Inferior parietal cortex (tissue), 1 donor: ENCODE results near the gene TRAP1.

Source experiments
- DNase-seq: peaks from one replicate; pipeline ENCODE4 v3.0.0-alpha.2; 2016; ENCODE audit errors: extremely low spot score

The TRAP1 gene

GRCh38 chr16:3717235-3718018 is at the start of gene TRAP1:
Gene TRAP1 (minus strand): TSS chr16:3717524. CDS start chr16:3717508, 16 bp downstream.
- peak; percentile 79 for DNase-seq

DNA sequence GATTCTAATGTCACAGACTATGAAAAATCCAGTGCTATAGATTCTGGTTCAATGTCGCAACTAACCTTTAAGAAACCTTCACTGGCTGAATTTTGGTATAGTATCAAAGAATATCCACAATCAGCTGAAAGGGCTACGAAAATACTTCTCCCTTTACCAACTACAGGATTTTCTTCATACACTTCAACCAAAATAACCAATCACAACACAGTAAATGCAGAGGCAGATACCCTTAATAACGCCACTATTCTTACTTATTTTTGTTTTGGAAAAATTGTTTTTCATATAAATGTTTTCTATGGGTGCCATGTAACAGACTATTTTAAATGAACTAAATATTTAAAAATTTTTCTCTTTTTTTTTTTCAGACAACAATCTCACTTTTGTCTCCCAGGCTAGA is 48.9 kb upstream of the TRAP1 start:
- no peak for DNase-seq

DNA sequence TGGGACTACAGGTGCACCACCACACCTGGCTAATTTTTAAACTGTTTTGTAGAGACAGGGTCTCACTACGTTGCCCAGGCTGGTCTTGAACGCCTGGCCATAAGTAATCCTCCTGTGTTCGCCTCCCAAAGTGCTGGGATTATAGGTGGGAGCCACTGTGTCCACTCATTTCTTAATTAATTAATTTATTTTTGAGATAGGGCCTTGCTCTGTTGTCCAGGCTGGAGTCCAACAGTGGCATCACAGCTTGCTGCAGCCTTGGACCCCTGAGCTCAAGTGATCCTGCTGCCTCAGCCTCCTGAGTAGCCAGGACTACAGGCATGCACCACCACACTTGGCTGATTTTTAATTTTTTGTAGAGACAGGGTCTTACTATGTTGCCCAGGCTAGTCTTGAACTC is 47.1 kb upstream of the TRAP1 start:
- no peak for DNase-seq

GRCh38 chr16:3762107-3762750 is 44.9 kb upstream of the TRAP1 start:
- DNase-seq, result no peak

DNA sequence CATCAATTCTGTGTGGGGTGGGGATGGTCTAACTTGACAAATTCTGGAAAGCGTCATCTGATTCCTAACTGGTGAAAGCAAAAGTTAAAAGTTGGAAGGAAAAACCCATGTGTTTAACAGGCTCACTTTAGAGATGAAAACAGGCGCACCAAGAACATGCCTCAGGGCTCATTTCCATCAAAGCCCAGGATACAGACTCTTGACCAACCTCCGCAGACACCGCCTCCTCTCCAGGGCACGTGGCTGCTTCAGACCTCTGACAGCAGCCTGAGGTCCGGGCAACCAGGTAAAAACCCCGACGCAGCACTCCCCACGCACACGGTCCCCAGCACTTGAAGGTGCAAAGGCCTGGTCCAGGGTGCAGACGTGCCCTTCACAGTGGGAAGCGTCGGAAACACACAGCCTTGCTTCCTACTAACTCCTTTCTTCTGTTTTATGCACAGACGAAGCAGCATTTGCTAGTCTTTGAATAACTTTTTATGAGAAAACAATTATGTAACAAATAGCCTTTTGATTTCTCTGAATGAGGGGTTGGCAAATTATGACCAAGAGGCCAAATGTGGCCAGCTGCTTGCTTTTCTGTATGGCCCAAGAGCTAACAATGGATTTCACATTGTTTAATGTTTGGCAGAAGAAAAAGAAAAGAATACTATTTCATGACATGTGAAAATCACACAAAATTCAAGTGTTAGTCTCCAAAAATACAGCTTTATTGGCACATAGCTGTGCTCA is 44.2 kb upstream of the TRAP1 start:
- peak; percentile 38 for DNase-seq

DNA sequence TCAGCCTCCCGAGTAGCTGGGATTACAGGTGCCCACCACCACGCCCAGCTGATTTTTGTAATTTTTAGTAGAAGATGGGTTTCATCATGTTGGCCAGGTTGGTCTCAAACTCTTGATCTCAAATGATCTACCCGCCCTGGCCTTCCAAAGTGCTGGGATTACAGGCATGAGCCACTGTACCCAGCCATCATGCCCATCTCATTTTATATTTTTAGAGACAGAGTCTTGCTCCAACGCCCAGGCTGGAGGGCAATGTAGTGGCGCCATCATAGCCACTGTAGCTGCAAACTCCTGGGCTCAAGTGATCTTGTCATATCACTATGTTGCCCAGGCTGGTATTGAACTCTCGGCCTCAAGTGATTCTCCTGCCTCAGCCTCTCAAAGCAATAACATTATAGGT is 43.2 kb upstream of the TRAP1 start:
- DNase-seq, result no peak

DNA sequence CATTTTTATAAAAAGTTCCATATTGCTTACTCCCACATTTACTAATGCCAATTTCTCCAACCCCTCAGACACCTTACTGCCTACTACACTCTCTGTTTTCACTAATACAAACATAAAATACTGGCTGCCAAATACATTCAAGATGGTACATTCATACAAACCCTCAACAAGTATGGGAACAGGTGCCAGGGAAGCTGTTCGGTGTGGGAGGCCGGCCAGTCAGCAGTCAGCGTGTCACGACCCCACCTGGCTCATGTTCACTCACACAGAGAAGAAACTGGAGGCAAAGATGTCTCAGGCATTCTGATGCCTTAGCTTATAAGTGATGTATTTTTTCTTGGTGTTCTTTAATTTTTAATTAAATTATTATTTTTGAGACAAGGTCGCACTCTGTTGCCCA is 42.4 kb upstream of the TRAP1 start:
- no peak for DNase-seq

DNA sequence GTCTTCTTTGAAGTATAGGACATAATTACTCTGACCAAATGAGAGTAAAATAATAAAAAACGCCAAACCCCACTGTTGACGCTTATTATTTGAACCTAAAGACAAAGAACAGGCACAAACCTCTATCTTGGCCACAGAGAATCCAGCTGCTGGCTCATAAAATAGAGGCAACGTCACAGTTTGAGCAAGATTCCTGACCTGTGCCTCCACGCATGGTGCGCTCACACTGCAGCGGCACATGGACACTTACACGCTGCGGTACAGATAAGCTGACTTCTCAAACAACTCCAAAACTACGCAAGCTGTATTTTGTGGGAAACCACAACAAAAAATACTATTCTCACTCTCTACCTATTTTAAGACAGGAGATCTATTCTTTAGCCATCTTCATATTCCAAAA is 38.8 kb upstream of the TRAP1 start:
- DNase-seq, result no peak

DNA sequence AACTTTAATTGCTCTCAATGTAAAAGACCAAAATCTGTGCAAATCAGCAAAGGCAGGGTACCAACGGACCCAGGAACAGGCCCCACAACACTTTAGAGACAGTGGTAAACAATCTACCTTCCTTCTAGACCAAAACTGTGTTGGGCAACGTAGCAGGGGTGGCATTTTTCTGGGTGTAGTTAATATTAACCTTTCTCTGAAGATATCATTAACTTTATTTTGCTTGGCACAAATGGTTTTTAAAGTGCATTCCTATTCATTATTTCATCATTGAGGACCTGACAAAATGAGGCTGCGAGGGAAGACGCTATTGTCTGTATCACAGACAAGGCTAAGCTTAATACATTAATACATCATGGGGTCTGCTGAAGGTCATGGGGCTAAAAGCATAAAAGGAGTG is 37.9 kb upstream of the TRAP1 start:
- no peak for DNase-seq

DNA sequence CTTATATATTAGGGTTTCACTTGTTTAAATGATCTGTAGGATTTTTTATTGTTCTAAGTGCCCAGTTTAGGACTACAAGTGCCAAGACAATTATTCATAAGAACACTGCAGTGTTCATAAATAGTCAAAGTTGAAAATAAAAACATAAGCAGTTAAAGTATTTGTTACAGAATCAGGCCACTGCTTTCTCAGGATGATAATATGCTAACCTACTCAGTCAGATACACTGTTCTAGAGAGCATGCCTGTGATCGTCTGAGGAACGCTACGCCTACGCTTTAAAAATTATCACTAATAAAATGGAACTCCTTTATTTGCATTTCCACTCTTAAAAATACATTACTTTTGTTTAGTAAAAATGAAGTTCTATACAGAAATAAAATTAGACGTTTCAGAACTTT is 37.4 kb upstream of the TRAP1 start:
- DNase-seq, result no peak

DNA sequence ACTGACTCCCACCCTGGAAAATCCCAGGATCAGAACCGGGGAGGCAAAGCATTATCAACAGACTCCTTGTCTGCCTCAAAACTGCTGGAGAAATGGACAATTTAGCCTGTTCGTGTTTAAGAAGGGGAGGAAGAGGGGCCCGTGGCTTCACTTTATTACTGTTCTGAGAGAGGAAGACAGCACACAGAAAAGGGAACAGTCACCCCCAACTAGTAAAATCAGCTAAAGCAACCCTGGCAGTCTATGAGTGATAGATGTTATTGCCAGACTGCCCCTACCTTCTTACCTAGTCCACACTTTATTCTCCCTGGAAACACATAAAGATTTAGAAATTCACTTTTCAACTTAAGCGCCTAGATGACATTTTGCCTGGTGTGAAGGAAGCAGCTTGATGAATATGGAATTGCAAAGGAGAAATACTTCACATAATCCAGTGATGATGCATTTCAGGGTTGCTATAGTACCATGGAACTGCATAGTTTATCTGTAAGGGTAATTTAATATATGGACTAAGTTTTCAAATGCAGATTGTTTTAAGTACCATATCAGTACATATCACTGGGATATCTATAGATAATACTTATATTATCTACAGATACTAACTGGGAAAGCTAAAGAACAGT is 36.9 kb upstream of the TRAP1 start:
- DNase-seq, result no peak

DNA sequence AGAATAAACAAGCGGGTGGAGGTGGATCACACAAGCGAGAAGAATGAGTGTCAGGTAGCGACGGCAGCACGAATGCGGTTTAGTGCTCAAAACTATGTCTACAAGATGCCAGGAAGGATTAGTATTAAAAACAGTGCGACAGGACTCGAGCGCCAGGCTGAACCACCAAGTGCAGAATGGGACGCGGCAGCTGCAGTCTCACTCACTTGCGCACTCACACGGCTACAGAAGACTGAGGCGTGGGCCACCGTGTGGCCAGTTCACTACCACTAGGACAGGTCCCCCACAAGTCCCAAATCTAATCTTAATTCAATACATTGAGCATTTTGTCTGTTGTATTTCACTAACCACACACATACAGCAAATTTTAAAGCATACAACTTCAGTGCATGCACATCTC is 35.7 kb upstream of the TRAP1 start:
- no peak for DNase-seq

DNA sequence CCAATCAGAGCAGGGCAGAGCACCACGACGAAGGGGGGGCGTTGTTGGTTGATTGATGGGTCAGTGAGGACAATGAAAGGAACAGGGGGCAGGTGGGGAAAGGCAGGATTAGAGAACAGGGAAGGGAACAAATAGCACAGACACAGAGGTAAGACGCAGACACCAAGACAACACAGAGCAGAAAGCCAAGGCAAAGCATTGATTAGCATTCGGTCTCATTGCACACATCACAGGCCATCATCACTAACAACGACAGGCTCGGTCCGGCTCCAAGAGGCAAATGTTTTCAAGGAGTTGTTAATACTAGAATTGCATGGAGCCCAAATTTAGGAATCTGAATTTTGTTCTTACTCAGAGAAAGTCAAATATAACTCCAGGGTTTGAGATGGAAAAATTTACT is 34.6 kb upstream of the TRAP1 start:
- no peak for DNase-seq

DNA sequence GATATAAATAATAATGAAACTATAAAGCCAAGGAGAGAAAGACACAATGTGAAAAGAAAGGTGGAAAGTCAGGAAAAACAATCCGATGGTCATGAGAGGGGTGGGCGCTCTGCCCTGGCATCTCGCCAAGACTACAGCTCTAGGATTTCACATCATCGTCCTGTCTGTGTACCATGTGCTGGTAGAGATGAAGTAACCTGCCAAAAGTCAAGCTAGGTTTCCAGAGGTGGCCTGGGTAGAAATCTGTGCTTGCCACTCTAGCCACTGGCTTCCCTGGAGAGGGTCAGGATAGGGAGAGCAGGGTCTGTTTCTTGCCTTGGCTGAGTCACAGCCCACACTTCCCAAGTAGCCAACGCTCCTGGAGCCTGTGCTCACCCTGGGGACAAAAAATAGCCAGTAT is 31.0 kb upstream of the TRAP1 start:
- DNase-seq, result no peak

GRCh38 chr16:3745751-3746355 is 28.5 kb upstream of the TRAP1 start:
- DNase-seq, result no peak

DNA sequence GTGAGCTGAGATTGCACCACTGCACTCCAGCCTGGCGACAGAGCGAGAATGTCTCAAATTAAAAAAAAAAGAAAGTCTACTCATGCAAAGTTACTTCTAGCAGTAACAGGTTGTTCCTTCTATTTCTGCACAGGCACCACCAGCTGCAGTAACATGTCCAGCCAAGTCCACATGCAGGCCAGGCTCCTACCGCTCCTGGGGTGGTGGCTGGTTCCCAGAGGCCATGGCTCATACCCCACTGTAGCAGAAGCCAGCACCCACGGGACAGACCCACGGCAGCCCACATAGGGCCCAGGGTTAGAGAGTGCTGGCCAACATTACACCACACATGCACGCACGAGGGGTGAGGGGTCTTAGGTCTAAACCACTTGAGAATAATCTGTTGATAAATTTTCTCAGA is 26.7 kb upstream of the TRAP1 start:
- DNase-seq, result no peak

DNA sequence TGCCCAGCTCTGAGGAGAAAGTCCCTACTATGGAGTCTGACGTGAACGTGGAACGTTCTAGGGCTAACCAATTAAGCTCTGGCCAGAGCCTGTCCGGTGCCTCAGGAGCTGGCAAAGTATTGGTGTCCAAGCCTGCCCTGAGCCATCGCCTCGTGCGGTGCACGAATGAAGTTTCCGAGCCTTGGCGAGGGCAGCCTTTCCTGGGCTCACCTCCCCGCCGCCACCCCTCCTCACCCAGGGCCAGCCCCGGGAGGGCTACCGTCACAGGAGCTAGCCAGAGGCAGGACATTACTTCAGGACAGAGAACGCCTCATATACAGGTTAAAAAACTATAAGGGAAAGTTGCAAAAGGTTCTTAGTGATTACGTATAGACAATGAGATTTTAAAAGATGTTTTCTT is 23.6 kb upstream of the TRAP1 start:
- DNase-seq, result no peak

GRCh38 chr16:3740186-3740585 is 22.9 kb upstream of the TRAP1 start:
- no peak for DNase-seq

DNA sequence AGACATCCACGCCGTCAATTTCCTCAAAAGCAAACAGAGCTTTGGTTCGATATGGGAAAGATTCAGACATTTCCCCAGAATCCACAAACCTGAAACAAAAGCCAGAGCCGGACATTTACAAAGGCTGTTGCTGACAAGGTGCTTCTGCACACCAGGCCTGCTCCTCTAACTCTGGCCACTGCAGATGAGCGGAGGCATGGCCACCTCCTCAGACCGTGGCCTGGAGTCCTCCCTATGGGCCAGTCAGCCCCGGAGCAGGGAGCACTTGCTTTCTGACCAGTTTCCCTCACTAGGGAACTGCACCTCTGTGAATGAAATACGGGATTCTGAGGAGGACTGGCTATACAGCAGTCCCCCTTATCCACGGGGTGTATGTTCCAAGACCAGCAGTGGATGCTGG is 22.3 kb upstream of the TRAP1 start:
- DNase-seq, result no peak

GRCh38 chr16:3738541-3738940 is 21.2 kb upstream of the TRAP1 start:
- DNase-seq, result no peak

GRCh38 chr16:3738128-3738527 is 20.8 kb upstream of the TRAP1 start:
- no peak for DNase-seq

- no peak for DNase-seq
Measured at GRCh38 chr16:3737181-3737580, 19.9 kb upstream of the TRAP1 start.
